Keratinocyte (primary cell): ENCODE measurements around the gene P3H2.

Experiments used
- EZH2 ChIP-seq: IDR thresholded peaks from one replicate; pipeline ENCODE4 v1.6.1; 2012; ENCODE audit warnings: inconsistent platforms, mild to moderate bottlenecking, low read length, moderate library complexity
- TF ChIP-seq, protein P1 (sequence below), 3 experiments: IDR thresholded peaks in 1 of 3; conservative IDR thresholded peaks in 1 of 3; optimal IDR thresholded peaks in 1 of 3; 2 replicates in 2 of 3; 3 replicates in 1 of 3; pipeline versions ENCODE3 to v1.5.1; 2011; ENCODE audit warnings: low read length in 3 of 3, mild to moderate bottlenecking in 3 of 3, moderate library complexity in 2 of 3, control low read depth in 1 of 3, inconsistent platforms in 1 of 3; ENCODE audit not compliant: insufficient read depth in 2 of 3; ENCODE audit errors: extremely low read depth in 1 of 3

DNA sequence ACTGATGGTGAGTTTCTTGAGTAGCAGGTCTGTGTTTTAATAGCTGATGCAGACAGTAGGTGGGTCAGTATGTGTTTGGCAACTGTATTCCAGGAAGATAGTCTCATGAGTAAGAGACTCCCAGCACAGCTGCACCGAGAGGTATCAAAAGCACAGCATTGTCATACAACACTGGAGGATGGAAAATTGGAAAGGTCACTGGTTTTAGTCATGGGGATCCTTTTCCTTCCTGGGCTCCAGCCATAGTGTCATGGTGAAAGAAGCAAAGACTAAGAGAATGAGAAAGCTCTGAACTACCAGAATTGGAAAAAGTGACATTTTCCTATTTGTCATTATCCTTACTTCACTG is 61.5 kb downstream of the P3H2 start:
- TF ChIP-seq, protein P1, sequence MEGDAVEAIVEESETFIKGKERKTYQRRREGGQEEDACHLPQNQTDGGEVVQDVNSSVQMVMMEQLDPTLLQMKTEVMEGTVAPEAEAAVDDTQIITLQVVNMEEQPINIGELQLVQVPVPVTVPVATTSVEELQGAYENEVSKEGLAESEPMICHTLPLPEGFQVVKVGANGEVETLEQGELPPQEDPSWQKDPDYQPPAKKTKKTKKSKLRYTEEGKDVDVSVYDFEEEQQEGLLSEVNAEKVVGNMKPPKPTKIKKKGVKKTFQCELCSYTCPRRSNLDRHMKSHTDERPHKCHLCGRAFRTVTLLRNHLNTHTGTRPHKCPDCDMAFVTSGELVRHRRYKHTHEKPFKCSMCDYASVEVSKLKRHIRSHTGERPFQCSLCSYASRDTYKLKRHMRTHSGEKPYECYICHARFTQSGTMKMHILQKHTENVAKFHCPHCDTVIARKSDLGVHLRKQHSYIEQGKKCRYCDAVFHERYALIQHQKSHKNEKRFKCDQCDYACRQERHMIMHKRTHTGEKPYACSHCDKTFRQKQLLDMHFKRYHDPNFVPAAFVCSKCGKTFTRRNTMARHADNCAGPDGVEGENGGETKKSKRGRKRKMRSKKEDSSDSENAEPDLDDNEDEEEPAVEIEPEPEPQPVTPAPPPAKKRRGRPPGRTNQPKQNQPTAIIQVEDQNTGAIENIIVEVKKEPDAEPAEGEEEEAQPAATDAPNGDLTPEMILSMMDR (optimal IDR thresholded peaks at IDR 0.05 in 1 of 3, IDR thresholded peaks at IDR 0.05 in 1 of 3, conservative IDR thresholded peaks at IDR 0.05 in 1 of 3; ENCODE audit: extremely low read depth in 1 of 3, insufficient read depth in 2 of 3, low read length in 3 of 3) = no peak
- TF ChIP-seq EZH2 = no peak
